PC-9 (cell line): Measurements from ENCODE around the gene CCDC138.

Source experiments
- EZH2 ChIP-seq: fragments of 200-600 bp; sonication (generic); IDR thresholded peaks from 2 replicates; pipeline ENCODE4 v1.8.0; 2017; ENCODE audit warnings: antibody characterized with exemption, low read depth
- TF ChIP-seq, protein P1 (sequence below): fragments of 200-600 bp; sonication (generic); conservative IDR thresholded peaks from 2 replicates; pipeline ENCODE4 v1.6.1; 2017; ENCODE audit warnings: mixed run types, antibody characterized with exemption, mild to moderate bottlenecking, moderate library complexity

DNA sequence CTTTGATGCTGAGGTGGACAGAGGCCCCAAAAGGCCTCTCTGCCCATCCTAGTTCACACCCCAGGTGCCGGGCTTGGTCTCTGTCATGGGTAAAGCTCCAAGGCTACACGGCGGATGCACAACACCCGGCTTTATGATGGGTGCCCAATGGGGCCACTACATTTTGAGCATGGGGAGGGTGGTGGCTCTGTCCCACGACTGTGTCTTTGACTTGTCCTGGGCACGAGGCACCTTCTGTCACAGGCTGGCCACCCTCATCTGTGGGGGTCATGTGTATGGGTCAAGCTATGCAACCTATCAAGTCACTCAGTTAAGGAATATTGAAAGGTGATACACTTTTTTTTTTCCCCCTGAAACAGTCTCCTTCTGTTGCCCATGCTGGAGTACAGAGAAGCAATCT lies 138.7 kb downstream of the CCDC138 start:
- TF ChIP-seq, protein P1, sequence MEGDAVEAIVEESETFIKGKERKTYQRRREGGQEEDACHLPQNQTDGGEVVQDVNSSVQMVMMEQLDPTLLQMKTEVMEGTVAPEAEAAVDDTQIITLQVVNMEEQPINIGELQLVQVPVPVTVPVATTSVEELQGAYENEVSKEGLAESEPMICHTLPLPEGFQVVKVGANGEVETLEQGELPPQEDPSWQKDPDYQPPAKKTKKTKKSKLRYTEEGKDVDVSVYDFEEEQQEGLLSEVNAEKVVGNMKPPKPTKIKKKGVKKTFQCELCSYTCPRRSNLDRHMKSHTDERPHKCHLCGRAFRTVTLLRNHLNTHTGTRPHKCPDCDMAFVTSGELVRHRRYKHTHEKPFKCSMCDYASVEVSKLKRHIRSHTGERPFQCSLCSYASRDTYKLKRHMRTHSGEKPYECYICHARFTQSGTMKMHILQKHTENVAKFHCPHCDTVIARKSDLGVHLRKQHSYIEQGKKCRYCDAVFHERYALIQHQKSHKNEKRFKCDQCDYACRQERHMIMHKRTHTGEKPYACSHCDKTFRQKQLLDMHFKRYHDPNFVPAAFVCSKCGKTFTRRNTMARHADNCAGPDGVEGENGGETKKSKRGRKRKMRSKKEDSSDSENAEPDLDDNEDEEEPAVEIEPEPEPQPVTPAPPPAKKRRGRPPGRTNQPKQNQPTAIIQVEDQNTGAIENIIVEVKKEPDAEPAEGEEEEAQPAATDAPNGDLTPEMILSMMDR = no peak
- no peak for TF ChIP-seq EZH2
